Mesenchymal stem cell (in vitro differentiated cells and primary cell): ENCODE data around the gene CYP27A1.
A peak's percentile ranks its signal among the peaks of the same experiment; 100 is the strongest.

Source experiments
- DNase-seq: peaks from one replicate; pipeline ENCODE4 v3.0.0-alpha.2; 2013
- H2AFZ ChIP-seq: one replicate; pipeline ENCODE4 v1.6.1; 2013; ENCODE audit warnings: low read depth, mild to moderate bottlenecking, control low read depth, inconsistent platforms, low read length, moderate library complexity
- H2AK5ac ChIP-seq: 2 replicates; pipeline ENCODE4 v1.6.1; 2013; ENCODE audit warnings: low read length, moderate library complexity, mild to moderate bottlenecking, inconsistent platforms; ENCODE audit not compliant: severe bottlenecking
- H2BK120ac ChIP-seq: one replicate; pipeline ENCODE4 v1.6.1; 2013; ENCODE audit warnings: low read depth, mild to moderate bottlenecking, inconsistent platforms, low read length, moderate library complexity
- H2BK12ac ChIP-seq, 2 experiments: one replicate each; pipeline ENCODE4 v1.6.1; 2013; ENCODE audit warnings: inconsistent platforms in 2 of 2, low read length in 2 of 2, mild to moderate bottlenecking in 2 of 2, moderate library complexity in 2 of 2, control low read depth in 1 of 2
- H2BK15ac ChIP-seq: one replicate; pipeline ENCODE4 v1.6.1; 2013; ENCODE audit warnings: mild to moderate bottlenecking, low read depth, inconsistent platforms; ENCODE audit not compliant: poor library complexity, severe bottlenecking
- H2BK5ac ChIP-seq: 2 replicates; pipeline ENCODE4 v1.6.1; 2013; ENCODE audit warnings: low read depth, mild to moderate bottlenecking, low read length, control low read depth, inconsistent platforms; ENCODE audit not compliant: poor library complexity, severe bottlenecking
- H3K14ac ChIP-seq, 2 experiments: one replicate each; pipeline ENCODE4 v1.6.1; 2013; ENCODE audit warnings: inconsistent platforms in 2 of 2, low read length in 2 of 2, control low read depth in 1 of 2, mild to moderate bottlenecking in 1 of 2, moderate library complexity in 1 of 2
- H3K18ac ChIP-seq, 2 experiments: one replicate each; pipeline ENCODE4 v1.6.1; 2013; ENCODE audit warnings: inconsistent platforms in 2 of 2, low read length in 2 of 2, control low read depth in 1 of 2, low read depth in 1 of 2, mild to moderate bottlenecking in 1 of 2
- H3K23ac ChIP-seq, 2 experiments: one replicate each; pipeline ENCODE4 v1.6.1; 2013; ENCODE audit warnings: inconsistent platforms in 2 of 2, low read length in 2 of 2, mild to moderate bottlenecking in 2 of 2, moderate library complexity in 2 of 2, control low read depth in 1 of 2
- H3K27ac ChIP-seq: 2 replicates; pipeline ENCODE4 v1.5.1; 2013; ENCODE audit warnings: mild to moderate bottlenecking, moderate library complexity, low read length, control low read depth, inconsistent platforms; ENCODE audit not compliant: poor library complexity, severe bottlenecking
- H3K27me3 ChIP-seq, 2 experiments: 2 replicates each; pipeline versions ENCODE4 v1.6.1 to v1.7.0; 2013; ENCODE audit warnings: low read length in 2 of 2, mild to moderate bottlenecking in 2 of 2, moderate library complexity in 2 of 2, control low read depth in 1 of 2, inconsistent platforms in 1 of 2; ENCODE audit not compliant: control insufficient read depth in 1 of 2, insufficient read depth in 1 of 2
- H3K36me3 ChIP-seq, 2 experiments: 2 replicates each; pipeline versions ENCODE4 v1.6.1 to v1.7.0; 2013; ENCODE audit warnings: low read length in 2 of 2, control low read depth in 1 of 2, inconsistent platforms in 1 of 2, low read depth in 1 of 2, mild to moderate bottlenecking in 1 of 2; ENCODE audit not compliant: insufficient read depth in 2 of 2, control insufficient read depth in 1 of 2
- H3K4ac ChIP-seq, 2 experiments: one replicate each; pipeline ENCODE4 v1.6.1; 2013; ENCODE audit warnings: inconsistent platforms in 2 of 2, low read length in 2 of 2, mild to moderate bottlenecking in 2 of 2, moderate library complexity in 2 of 2, control low read depth in 1 of 2, low read depth in 1 of 2
- H3K4me1 ChIP-seq: 2 replicates; pipeline ENCODE4 v1.6.1; 2013; ENCODE audit warnings: low read depth, low read length, control low read depth; ENCODE audit not compliant: control insufficient read depth, insufficient read depth
- H3K4me2 ChIP-seq: 2 replicates; pipeline ENCODE4 v1.6.1; 2013; ENCODE audit warnings: low read length, mild to moderate bottlenecking, inconsistent platforms; ENCODE audit not compliant: poor library complexity, severe bottlenecking
- H3K4me3 ChIP-seq, 2 experiments: 2 replicates each; pipeline versions ENCODE4 v1.5.1 to v1.7.0; 2013; ENCODE audit warnings: low read length in 2 of 2, mild to moderate bottlenecking in 2 of 2, control low read depth in 1 of 2, low read depth in 1 of 2; ENCODE audit not compliant: insufficient read depth in 1 of 2
- H3K79me1 ChIP-seq: replicated peaks from 2 replicates; pipeline ENCODE4 v1.6.1; 2013; ENCODE audit warnings: mild to moderate bottlenecking, control low read depth, low read length, inconsistent platforms; ENCODE audit not compliant: poor library complexity, severe bottlenecking
- H3K9ac ChIP-seq: 2 replicates; pipeline ENCODE4 v1.7.0; 2013; ENCODE audit warnings: mild to moderate bottlenecking, low read length, moderate library complexity
- H3K9me3 ChIP-seq: 2 replicates; pipeline ENCODE4 v1.7.0; 2013; ENCODE audit warnings: mild to moderate bottlenecking, low read length; ENCODE audit not compliant: control insufficient read depth
- H4K8ac ChIP-seq: one replicate; pipeline ENCODE4 v1.6.1; 2013; ENCODE audit warnings: inconsistent platforms, mild to moderate bottlenecking, low read length, moderate library complexity
- H4K91ac ChIP-seq: one replicate; pipeline ENCODE4 v1.6.1; 2013; ENCODE audit warnings: mild to moderate bottlenecking, low read length, inconsistent platforms
- WGBS: methylation state at CpG from one replicate; pipeline ENCODE4 v1.1.7; 2013; ENCODE audit warnings: mixed read lengths; 5-methylcytosine and 5-hydroxymethylcytosine counted together

Gene CYP27A1

DNA sequence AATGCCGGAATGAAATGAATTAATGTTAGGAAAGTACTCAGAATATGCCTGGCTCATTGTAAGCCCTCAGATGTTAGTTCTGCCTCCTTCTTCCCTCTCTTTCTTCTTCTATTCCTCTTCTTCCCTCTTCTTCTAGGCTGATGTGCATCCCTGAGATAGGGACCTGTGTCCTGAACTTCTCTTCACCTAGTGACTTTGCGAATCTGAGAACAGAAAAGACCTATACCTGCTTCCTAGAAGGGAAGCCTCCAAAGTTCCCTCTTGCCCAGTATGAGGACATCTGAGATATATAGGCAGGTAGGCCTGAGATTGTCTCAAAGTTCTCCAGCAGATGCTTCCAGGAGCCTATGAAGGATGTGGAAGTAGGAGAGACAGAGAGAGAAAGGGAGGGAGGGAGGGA, 8.1 kb upstream of the CYP27A1 start:
- DNase-seq = no peak
- H2BK15ac ChIP-seq = no peak overlapping the region
- no peak overlapping the region for H3K4ac ChIP-seq
- no peaks in the 10 kb centered on the region for H3K4me1 ChIP-seq
- WGBS = no CpG with 5 or more reads among the region's 2 CpGs
- peaks cover 18% of the 10 kb centered on the region for H3K9me3 ChIP-seq
- H2BK120ac ChIP-seq = no peak overlapping the region
- H3K36me3 ChIP-seq = no peaks in the 10 kb centered on the region
- no peaks in the 10 kb centered on the region for H3K27me3 ChIP-seq
- no peak overlapping the region for H2AK5ac ChIP-seq
- H2BK5ac ChIP-seq = no peak overlapping the region
- no peaks in the 10 kb centered on the region for H3K79me1 ChIP-seq
- H3K4me3 ChIP-seq = no peak overlapping the region
- no peak overlapping the region for H2BK12ac ChIP-seq
- no peak overlapping the region for H3K9ac ChIP-seq
- H2AFZ ChIP-seq = no peak overlapping the region
- no peak overlapping the region for H3K14ac ChIP-seq
- H3K27ac ChIP-seq = no peak overlapping the region
- no peak overlapping the region for H4K91ac ChIP-seq
- H3K4me2 ChIP-seq = no peak overlapping the region
- no peak overlapping the region for H3K23ac ChIP-seq
- no peak overlapping the region for H4K8ac ChIP-seq
- no peak overlapping the region for H3K18ac ChIP-seq

DNA sequence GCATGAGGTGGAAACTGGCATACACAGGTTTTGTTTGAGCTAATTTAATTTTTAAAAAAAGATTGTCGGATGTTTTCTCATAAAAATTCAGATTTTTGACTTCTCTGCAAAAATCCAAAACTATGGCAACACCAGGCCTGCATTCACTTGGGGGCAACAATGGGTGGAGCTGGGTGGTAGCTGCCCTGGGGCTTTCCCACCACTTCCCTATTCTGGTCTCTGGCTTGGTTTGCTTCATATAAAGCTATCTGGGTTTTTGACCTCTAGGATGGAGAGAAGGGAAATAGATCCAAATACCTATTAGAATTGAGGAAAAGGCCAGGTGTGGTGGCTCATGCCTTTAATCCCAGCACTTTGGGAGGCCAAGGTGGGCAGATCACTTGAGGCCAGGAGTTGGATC, 5.5 kb upstream of the CYP27A1 start:
- Histone ChIP-seq H4K91ac (no peak overlapping the region), H2AFZ (no peak overlapping the region), H2BK12ac (no peak overlapping the region), H3K14ac (no peak overlapping the region), H3K4me1 (no peaks in the 10 kb centered on the region), H3K18ac (no peak overlapping the region), H2BK5ac (no peak overlapping the region), H3K9ac (no peak overlapping the region), H3K23ac (no peak overlapping the region), H3K79me1 (no peaks in the 10 kb centered on the region), H2BK120ac (no peak overlapping the region), H3K4me3 (no peak overlapping the region), H2AK5ac (no peak overlapping the region), H3K36me3 (no peaks in the 10 kb centered on the region), H3K4ac (no peak overlapping the region), H2BK15ac (no peak overlapping the region), H3K4me2 (no peak overlapping the region), H4K8ac (no peak overlapping the region), H3K27me3 (no peaks in the 10 kb centered on the region), H3K27ac (no peak overlapping the region), H3K9me3 (peaks cover 18% of the 10 kb centered on the region)
- WGBS = 100% methylated on average over 1 of the region's 1 CpG
- no peak for DNase-seq

DNA sequence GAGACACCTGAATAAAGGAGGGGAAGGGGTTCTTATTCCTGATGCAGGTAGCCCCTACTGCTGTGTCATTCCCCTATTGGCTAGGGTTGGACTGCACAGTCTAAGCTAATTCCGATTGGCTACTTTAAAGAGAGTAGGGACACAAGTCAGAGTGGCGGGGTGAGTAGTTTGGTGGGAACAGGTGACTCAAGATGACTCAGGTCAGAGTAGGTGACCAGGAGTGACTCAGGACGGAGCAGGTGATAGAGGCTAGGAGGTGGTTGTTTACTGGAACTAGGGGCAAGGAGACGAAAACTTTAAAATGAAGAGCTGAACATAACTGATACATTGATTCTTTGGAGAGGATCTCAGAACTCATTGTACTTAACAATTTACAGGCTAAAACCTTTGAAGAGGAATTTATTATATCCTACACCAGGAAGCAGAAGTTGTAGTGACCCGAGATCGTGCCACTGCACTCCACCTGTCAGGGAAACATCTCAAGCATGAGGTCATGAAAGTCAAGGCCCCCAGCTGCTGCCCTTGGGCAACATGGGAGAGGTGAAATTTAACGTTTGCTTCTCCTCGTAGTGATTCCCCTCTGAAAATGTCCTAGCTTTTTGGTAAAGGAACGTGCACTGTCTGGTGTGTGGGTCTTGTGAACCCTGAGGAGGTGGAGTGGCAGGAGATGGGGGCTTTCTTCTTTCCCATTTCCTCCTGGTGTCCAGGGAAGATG, 4.5 kb upstream of the CYP27A1 start:
- WGBS = 95% methylated on average over 7 of the region's 9 CpGs
- H2AK5ac ChIP-seq = no peak overlapping the region
- H3K4me1 ChIP-seq = peaks cover 4% of the 10 kb centered on the region
- H2BK12ac ChIP-seq = no peak overlapping the region
- no peak overlapping the region for H3K9ac ChIP-seq
- H3K27me3 ChIP-seq = no peaks in the 10 kb centered on the region
- peak overlapping the region in 1 of 2 experiments; percentile 33 for H3K4me3 ChIP-seq
- H3K4ac ChIP-seq = no peak overlapping the region
- H2BK5ac ChIP-seq = no peak overlapping the region
- peaks cover 5% of the 10 kb centered on the region for H3K79me1 ChIP-seq
- H3K23ac ChIP-seq = no peak overlapping the region
- no peak overlapping the region for H2BK15ac ChIP-seq
- no peak overlapping the region for H3K18ac ChIP-seq
- no peak overlapping the region for H3K27ac ChIP-seq
- no peaks in the 10 kb centered on the region for H3K36me3 ChIP-seq
- peaks cover 18% of the 10 kb centered on the region for H3K9me3 ChIP-seq
- no peak overlapping the region for H3K4me2 ChIP-seq
- H2AFZ ChIP-seq = no peak overlapping the region
- H4K8ac ChIP-seq = no peak overlapping the region
- no peak overlapping the region for H3K14ac ChIP-seq
- H4K91ac ChIP-seq = no peak overlapping the region
- no peak for DNase-seq
- H2BK120ac ChIP-seq = no peak overlapping the region

DNA sequence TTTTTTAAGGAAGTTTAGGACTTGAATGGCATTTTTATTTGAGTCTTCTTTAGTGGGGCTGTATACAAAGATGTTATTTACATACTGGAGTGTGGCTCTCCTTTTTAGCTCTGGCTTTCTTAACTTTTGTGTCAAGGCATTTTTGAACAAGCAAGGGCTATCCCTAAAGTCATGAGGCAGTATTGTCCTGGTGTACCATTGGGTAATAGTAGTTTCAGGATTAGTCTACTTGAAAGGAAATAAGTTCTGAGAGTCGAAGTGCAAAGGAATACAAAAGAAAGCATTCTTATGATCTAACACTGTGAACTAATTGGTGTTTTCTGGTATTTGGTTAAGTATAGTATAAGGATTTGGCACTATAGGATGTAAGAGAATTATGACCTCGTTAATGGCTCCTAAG, 1.9 kb upstream of the CYP27A1 start:
- Histone ChIP-seq H4K91ac (no peak overlapping the region), H3K4me1 (peaks cover 13% of the 10 kb centered on the region), H3K27me3 (no peaks in the 10 kb centered on the region), H3K4me3 (no peak overlapping the region), H3K36me3 (no peaks in the 10 kb centered on the region), H2BK12ac (no peak overlapping the region), H3K18ac (no peak overlapping the region), H3K14ac (no peak overlapping the region), H3K4me2 (no peak overlapping the region), H3K9ac (no peak overlapping the region), H2BK120ac (no peak overlapping the region), H2BK15ac (no peak overlapping the region), H4K8ac (no peak overlapping the region), H3K9me3 (peaks cover 18% of the 10 kb centered on the region), H2AFZ (no peak overlapping the region), H3K23ac (no peak overlapping the region), H2BK5ac (no peak overlapping the region), H3K4ac (no peak overlapping the region), H2AK5ac (no peak overlapping the region), H3K79me1 (peaks cover 8% of the 10 kb centered on the region), H3K27ac (no peak overlapping the region)
- DNase-seq = no peak
- 95% methylated on average over 1 of the region's 2 CpGs for WGBS
